Measurements from ENCODE around the gene STMP1. TPM values are rescaled to one million over a fixed set of nuclear protein-coding genes. Genes with fewer than 3 reads are reported as not detected.

STMP1 gene
- total RNA-seq, 4 donors from 2014 or later, result 8.6 to 18.7 (median 9.7) TPM

GRCh38 chr7:135710417-135711138 lies 48.3 kb downstream of the STMP1 start:
- intact Hi-C loops (cut with DNase I), result no loop called here
- H3K9me3 ChIP-seq, result no peaks in the 10 kb centered on the region
- no peaks in the 10 kb centered on the region for H3K36me3 ChIP-seq
- 37% methylated on average over 11 of the region's 11 CpGs for WGBS
- H3K27ac ChIP-seq (replicated peaks in 1 of 4), result no peak overlapping the region
- H3K4me3 ChIP-seq, result no peak overlapping the region
- peaks cover 0 to 5% (median 2%) of the 10 kb centered on the region in 4 donors for H3K4me1 ChIP-seq
- no peak for TF ChIP-seq EP300 (IDR thresholded peaks at IDR 0.05)
- TF ChIP-seq, protein P1, sequence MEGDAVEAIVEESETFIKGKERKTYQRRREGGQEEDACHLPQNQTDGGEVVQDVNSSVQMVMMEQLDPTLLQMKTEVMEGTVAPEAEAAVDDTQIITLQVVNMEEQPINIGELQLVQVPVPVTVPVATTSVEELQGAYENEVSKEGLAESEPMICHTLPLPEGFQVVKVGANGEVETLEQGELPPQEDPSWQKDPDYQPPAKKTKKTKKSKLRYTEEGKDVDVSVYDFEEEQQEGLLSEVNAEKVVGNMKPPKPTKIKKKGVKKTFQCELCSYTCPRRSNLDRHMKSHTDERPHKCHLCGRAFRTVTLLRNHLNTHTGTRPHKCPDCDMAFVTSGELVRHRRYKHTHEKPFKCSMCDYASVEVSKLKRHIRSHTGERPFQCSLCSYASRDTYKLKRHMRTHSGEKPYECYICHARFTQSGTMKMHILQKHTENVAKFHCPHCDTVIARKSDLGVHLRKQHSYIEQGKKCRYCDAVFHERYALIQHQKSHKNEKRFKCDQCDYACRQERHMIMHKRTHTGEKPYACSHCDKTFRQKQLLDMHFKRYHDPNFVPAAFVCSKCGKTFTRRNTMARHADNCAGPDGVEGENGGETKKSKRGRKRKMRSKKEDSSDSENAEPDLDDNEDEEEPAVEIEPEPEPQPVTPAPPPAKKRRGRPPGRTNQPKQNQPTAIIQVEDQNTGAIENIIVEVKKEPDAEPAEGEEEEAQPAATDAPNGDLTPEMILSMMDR (IDR thresholded peaks at IDR 0.05), result peak in 2 of 3 experiments; percentile 33 to 63
- TF ChIP-seq POLR2A (IDR thresholded peaks at IDR 0.05; ENCODE audit: low read depth), result no peak
- TF ChIP-seq POLR2AphosphoS5 (IDR thresholded peaks at IDR 0.05), result no peak
- peaks cover 0 to 5% (median 0%) of the 10 kb centered on the region in 4 donors for H3K27me3 ChIP-seq
- no peak for DNase-seq (ENCODE audit: extremely low spot score)

GRCh38 chr7:135711139-135711469 lies 48.8 kb downstream of the STMP1 start:
- Histone ChIP-seq H3K4me3 (no peak overlapping the region), H3K27me3 (peaks cover 0 to 8% (median 0%) of the 10 kb centered on the region in 4 donors), H3K9me3 (no peaks in the 10 kb centered on the region), H3K4me1 (peaks cover 0 to 5% (median 2%) of the 10 kb centered on the region in 4 donors), H3K36me3 (no peaks in the 10 kb centered on the region), H3K27ac (replicated peaks in 1 of 4) (no peak overlapping the region)
- 73% methylated on average over 7 of the region's 8 CpGs for WGBS
- TF ChIP-seq POLR2AphosphoS5 (IDR thresholded peaks at IDR 0.05) (no peak), POLR2A (IDR thresholded peaks at IDR 0.05; ENCODE audit: low read depth) (no peak), EP300 (IDR thresholded peaks at IDR 0.05) (no peak)
- TF ChIP-seq, protein P1 (IDR thresholded peaks at IDR 0.05), result no peak
- no peak for DNase-seq (ENCODE audit: extremely low spot score)
- intact Hi-C loops (cut with DNase I), result no loop called here

DNA sequence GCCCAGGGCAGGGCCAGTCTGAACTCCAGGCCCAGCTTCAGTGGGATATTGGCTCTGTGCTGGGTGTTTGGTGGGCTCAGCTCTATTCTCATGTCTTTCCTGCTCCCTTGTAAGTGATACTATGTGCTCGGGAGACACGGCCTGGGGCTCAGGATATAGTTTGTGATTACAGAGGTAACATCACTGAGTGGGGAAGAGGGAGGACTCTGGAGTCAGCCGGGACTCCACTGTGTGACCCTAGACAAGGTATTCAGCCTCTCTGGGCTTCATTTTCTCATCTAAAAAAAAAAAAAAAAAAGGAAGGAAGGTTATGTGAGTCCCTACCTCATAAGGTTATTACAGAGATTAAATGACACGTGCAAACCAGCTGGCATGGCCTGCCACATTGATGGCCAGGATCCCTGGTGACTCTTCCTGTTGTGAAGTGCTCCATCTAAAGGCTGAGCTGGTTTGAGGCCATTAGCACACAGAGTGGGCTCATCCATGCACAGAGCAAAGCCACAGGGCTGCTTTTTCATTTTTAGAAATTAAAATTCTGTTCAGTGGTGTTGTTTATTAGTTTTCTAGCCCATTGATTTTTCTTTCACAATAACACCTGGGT lies 50.0 kb downstream of the STMP1 start:
- intact Hi-C loops (cut with DNase I), result no loop called here
- no peak overlapping the region for H3K27ac ChIP-seq (replicated peaks in 1 of 4)
- H3K4me3 ChIP-seq, result no peak overlapping the region
- H3K36me3 ChIP-seq, result no peaks in the 10 kb centered on the region
- no peak for DNase-seq (ENCODE audit: extremely low spot score)
- peaks cover 0 to 11% (median 0%) of the 10 kb centered on the region in 4 donors for H3K27me3 ChIP-seq
- 63% methylated on average over 4 of the region's 4 CpGs for WGBS
- peaks cover 0 to 10% (median 2%) of the 10 kb centered on the region in 4 donors for H3K4me1 ChIP-seq
- no peaks in the 10 kb centered on the region for H3K9me3 ChIP-seq
- no peak for TF ChIP-seq EP300 (IDR thresholded peaks at IDR 0.05)
- TF ChIP-seq POLR2AphosphoS5 (IDR thresholded peaks at IDR 0.05), result no peak
- TF ChIP-seq POLR2A (IDR thresholded peaks at IDR 0.05; ENCODE audit: low read depth), result no peak
- TF ChIP-seq, protein P1 (IDR thresholded peaks at IDR 0.05), result no peak

DNA sequence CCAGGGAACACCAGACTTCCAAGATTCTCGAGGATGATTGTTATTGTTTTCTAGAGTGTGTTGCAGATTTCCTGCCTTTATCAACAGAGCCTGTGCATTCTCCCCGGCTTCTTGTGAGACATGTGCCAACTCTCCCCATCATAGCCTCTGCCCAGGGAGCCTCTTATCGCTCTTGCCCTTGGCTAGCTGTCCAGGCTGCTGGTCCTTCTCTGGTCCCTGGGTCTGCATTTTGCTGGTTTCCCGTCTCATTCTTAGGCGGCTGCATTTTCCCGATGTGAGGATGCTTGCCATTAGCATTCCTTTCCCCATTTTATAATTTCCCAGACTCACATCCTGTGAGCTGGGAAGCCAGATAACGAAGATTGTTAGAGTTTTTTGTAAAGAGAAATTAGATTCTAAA lies 50.5 kb downstream of the STMP1 start:
- Histone ChIP-seq H3K36me3 (no peaks in the 10 kb centered on the region), H3K27ac (replicated peaks in 1 of 4) (no peak overlapping the region), H3K4me1 (peaks cover 0 to 10% (median 2%) of the 10 kb centered on the region in 4 donors), H3K27me3 (peaks cover 0 to 11% (median 0%) of the 10 kb centered on the region in 4 donors), H3K9me3 (no peaks in the 10 kb centered on the region), H3K4me3 (no peak overlapping the region)
- no peak for TF ChIP-seq EP300 (IDR thresholded peaks at IDR 0.05)
- TF ChIP-seq, protein P1 (IDR thresholded peaks at IDR 0.05), result no peak
- TF ChIP-seq POLR2A (IDR thresholded peaks at IDR 0.05; ENCODE audit: low read depth), result no peak
- no peak for TF ChIP-seq POLR2AphosphoS5 (IDR thresholded peaks at IDR 0.05)
- intact Hi-C loops (cut with DNase I), result no loop called here
- 62% methylated on average over 7 of the region's 7 CpGs for WGBS
- DNase-seq (ENCODE audit: extremely low spot score), result no peak
